ENCODE data around the gene C5orf15. TPM values are rescaled to one million over a fixed set of nuclear protein-coding genes. Genes with fewer than 3 reads are reported as not detected.

The C5orf15 gene
- total RNA-seq, 1 donor from 2014 or later = 41.7 TPM

DNA sequence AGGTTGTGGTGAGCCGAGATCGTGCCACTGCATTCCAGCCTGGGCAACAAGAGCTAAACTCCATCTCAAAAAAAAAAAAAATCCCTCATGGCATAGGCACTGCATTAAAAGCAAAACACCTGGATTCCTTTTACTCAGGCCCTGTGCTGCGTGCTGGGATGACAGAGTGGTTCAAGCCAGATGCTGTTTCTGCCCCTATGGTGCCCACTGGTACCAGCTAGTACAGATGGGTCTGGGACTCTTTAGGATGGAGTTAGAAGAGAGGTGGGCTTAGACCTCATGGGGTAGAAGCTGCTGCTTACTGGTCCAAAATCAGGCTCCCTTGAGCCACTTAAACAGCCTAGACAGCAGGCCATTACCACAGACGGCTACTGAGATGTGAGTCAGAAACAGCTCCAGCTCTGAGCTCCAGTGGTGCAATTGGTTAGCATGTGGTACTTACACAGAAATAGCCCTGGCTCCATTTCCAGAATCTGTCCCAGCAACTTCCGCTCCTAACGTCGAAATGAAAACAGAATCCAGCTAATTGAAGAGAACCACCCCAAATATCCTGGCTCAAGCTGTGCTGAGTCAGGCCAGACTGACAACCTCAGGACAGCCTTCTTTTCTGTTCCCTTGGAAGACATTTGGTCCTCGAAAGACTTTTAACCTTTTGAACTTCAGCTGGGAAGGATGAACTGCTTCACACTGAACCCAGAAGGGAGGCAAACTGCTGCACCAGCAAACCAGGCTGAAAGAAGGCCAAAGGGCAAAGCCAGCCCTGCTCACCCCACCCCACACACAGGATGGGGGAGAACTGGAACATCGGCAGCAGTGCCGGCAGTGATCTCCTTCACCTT lies 15.5 kb downstream of the C5orf15 start:
- Mint-ChIP-seq H3K4me3 (ENCODE audit: unreplicated experiment) (no peak overlapping the region), H3K4me1 (ENCODE audit: low read depth) (peaks cover 26% of the 10 kb centered on the region), H3K9me3 (ENCODE audit: low read depth) (no peaks in the 10 kb centered on the region), H3K36me3 (ENCODE audit: low read depth) (peaks cover 11% of the 10 kb centered on the region), H3K27me3 (ENCODE audit: low read depth) (no peaks in the 10 kb centered on the region), H3K27ac (ENCODE audit: unreplicated experiment) (peak overlapping the region; percentile 94)
- TF ChIP-seq, protein P1, sequence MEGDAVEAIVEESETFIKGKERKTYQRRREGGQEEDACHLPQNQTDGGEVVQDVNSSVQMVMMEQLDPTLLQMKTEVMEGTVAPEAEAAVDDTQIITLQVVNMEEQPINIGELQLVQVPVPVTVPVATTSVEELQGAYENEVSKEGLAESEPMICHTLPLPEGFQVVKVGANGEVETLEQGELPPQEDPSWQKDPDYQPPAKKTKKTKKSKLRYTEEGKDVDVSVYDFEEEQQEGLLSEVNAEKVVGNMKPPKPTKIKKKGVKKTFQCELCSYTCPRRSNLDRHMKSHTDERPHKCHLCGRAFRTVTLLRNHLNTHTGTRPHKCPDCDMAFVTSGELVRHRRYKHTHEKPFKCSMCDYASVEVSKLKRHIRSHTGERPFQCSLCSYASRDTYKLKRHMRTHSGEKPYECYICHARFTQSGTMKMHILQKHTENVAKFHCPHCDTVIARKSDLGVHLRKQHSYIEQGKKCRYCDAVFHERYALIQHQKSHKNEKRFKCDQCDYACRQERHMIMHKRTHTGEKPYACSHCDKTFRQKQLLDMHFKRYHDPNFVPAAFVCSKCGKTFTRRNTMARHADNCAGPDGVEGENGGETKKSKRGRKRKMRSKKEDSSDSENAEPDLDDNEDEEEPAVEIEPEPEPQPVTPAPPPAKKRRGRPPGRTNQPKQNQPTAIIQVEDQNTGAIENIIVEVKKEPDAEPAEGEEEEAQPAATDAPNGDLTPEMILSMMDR (IDR thresholded peaks at IDR 0.05) = no peak
- DNase-seq (ENCODE audit: low spot score) = no peak

GRCh38 chr5:133950821-133951612 lies 17.4 kb downstream of the C5orf15 start:
- Mint-ChIP-seq H3K4me3 (ENCODE audit: unreplicated experiment) (no peak overlapping the region), H3K4me1 (ENCODE audit: low read depth) (peaks cover 31% of the 10 kb centered on the region)
- TF ChIP-seq, protein P1 (IDR thresholded peaks at IDR 0.05) = no peak

GRCh38 chr5:133948721-133949120 lies 19.7 kb downstream of the C5orf15 start:
- Mint-ChIP-seq H3K4me3 (ENCODE audit: unreplicated experiment) (no peak overlapping the region), H3K9me3 (ENCODE audit: low read depth) (no peaks in the 10 kb centered on the region), H3K4me1 (ENCODE audit: low read depth) (peaks cover 27% of the 10 kb centered on the region), H3K27ac (ENCODE audit: unreplicated experiment) (no peak overlapping the region), H3K27me3 (ENCODE audit: low read depth) (no peaks in the 10 kb centered on the region), H3K36me3 (ENCODE audit: low read depth) (peaks cover 2% of the 10 kb centered on the region)
- DNase-seq (ENCODE audit: low spot score) = no peak
- TF ChIP-seq, protein P1 (IDR thresholded peaks at IDR 0.05) = no peak

More at GRCh38 chr5:133950821-133951612, 17.4 kb downstream of the C5orf15 start:
- DNase-seq (ENCODE audit: low spot score) = no peak
- H3K27ac Mint-ChIP-seq (ENCODE audit: unreplicated experiment) = no peak overlapping the region
- no peaks in the 10 kb centered on the region for H3K27me3 Mint-ChIP-seq (ENCODE audit: low read depth)
- peaks cover 5% of the 10 kb centered on the region for H3K36me3 Mint-ChIP-seq (ENCODE audit: low read depth)
- H3K9me3 Mint-ChIP-seq (ENCODE audit: low read depth) = no peaks in the 10 kb centered on the region

GRCh38 chr5:133947431-133947841 lies 21.0 kb downstream of the C5orf15 start:
- H3K36me3 Mint-ChIP-seq (ENCODE audit: low read depth) = no peaks in the 10 kb centered on the region
- peaks cover 15% of the 10 kb centered on the region for H3K4me1 Mint-ChIP-seq (ENCODE audit: low read depth)
- no peaks in the 10 kb centered on the region for H3K9me3 Mint-ChIP-seq (ENCODE audit: low read depth)
- TF ChIP-seq, protein P1 (IDR thresholded peaks at IDR 0.05) = no peak
- H3K27me3 Mint-ChIP-seq (ENCODE audit: low read depth) = no peaks in the 10 kb centered on the region
- DNase-seq (ENCODE audit: low spot score) = no peak
- no peak overlapping the region for H3K27ac Mint-ChIP-seq (ENCODE audit: unreplicated experiment)
- H3K4me3 Mint-ChIP-seq (ENCODE audit: unreplicated experiment) = no peak overlapping the region

DNA sequence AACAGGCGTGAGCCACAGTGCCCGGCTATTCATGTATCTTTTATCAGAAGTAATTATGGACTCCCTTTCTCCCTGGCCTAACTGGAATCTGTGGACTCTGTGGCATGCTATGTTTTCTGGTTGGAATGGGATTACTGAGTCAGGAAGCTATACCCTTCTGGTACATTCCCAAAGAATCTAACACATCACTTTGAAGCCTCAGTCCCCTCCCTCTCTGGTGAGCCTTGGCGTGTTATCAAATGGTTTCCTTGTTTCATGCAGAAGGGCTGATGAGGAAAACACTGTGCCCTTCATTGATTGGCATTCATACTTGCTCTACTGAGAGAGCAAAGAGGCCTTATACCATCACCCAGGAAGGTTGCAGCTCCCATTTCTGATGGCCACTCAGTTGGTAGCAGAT lies 22.9 kb downstream of the C5orf15 start:
- H3K4me1 Mint-ChIP-seq (ENCODE audit: low read depth) = peaks cover 9% of the 10 kb centered on the region
- no peak for DNase-seq (ENCODE audit: low spot score)
- no peaks in the 10 kb centered on the region for H3K36me3 Mint-ChIP-seq (ENCODE audit: low read depth)
- no peaks in the 10 kb centered on the region for H3K9me3 Mint-ChIP-seq (ENCODE audit: low read depth)
- no peaks in the 10 kb centered on the region for H3K27me3 Mint-ChIP-seq (ENCODE audit: low read depth)
- TF ChIP-seq, protein P1 (IDR thresholded peaks at IDR 0.05) = no peak
- no peak overlapping the region for H3K27ac Mint-ChIP-seq (ENCODE audit: unreplicated experiment)
- H3K4me3 Mint-ChIP-seq (ENCODE audit: unreplicated experiment) = no peak overlapping the region

Data from chondrocyte (in vitro differentiated cells).